GM12874 (cell line): Measurements from ENCODE around the gene ZNF747.

Source experiments
- CTCF ChIP-seq: IDR thresholded peaks from 2 replicates; pipeline ENCODE4 v1.5.1; 2011; ENCODE audit warnings: low read depth, mild to moderate bottlenecking, control low read depth, low read length, moderate library complexity; ENCODE audit not compliant: insufficient read depth

The ZNF747 gene

DNA sequence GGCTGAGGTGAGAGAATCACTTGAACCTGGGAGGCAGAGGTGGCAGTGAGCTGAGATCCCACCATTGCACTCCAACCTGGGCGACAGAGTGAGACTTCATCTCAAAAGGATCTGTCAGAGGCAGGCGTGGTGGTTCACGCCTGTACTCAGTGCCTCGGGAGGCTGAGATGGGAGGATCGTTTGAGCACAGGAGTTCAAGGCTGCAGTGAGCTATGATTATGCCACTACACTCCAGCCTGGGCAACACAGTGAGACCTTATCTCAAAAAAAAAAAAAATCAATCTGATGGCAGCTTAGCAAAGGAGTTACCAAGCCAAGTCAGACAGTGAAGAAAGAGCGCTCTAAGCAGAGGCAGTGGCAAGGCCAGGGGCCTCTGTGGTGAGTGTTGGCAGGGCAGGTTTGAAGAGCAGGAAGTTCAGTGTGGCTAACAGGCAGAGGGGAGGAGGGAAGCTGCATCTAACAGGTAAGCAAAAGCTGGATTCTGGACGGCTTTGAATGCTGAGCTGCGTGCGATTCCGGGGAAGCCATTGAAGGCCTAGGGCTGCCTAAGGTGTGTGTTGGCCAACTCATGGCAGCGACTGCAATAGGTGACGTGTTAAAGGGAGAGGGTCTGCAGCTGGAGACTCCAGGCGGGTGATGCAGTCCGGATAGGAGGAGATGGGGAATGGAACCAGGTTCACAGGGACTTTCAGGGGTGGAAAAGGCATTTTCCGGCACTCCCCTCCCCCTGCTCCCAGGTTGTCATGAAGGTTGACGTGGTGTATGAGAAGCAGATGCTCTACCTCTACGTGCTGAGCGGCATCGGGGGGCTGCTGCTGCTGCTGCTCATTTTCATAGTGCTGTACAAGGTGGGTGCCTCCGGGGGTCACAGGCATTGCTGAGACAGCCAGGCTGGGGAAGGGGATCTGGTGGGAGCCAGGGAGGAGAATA lies 15.3 kb downstream of the ZNF747 start:
- no peak for TF ChIP-seq CTCF

DNA sequence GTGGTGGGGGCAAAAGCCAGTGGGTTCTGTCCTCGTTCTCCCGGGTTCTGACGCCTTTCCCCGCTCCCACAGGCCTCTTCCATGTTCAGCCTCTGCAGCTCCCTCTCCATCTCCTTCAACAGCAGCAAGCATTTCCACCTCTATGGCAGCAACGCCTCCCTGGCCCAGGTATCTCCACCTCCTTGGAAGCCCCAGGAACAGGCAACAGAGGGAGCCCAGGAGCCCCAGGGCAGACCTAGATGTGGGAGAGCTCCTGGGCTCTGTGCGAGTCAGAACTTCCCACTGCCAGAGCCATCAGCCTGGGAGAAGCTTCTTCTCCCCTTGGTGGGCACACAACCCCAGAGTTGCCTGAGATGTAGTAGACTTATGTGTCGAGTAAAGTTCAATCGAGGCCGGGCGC lies 16.1 kb downstream of the ZNF747 start:
- TF ChIP-seq CTCF = no peak

DNA sequence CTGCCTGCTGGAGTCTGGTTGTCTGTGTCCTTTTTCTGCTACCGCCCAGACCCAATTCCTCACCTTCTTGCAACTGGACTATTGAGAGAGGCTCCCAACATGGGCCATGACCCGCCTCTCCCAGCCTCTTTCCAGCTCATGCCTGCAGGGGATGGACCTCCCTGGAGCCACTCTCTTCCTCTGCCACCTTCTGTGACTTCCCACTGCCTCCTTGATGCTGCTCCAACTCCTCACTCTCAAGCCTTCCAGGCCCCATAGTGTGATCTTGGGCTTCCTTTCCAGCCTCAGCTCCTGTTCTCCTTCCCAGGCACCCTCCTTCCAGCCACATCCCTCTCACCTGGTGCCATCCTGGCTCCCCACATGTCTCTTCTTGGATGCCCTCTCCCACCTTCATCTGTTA lies 19.4 kb downstream of the ZNF747 start:
- TF ChIP-seq CTCF = no peak

GRCh38 chr16:30511509-30511908 lies 23.1 kb downstream of the ZNF747 start:
- TF ChIP-seq CTCF = no peak

DNA sequence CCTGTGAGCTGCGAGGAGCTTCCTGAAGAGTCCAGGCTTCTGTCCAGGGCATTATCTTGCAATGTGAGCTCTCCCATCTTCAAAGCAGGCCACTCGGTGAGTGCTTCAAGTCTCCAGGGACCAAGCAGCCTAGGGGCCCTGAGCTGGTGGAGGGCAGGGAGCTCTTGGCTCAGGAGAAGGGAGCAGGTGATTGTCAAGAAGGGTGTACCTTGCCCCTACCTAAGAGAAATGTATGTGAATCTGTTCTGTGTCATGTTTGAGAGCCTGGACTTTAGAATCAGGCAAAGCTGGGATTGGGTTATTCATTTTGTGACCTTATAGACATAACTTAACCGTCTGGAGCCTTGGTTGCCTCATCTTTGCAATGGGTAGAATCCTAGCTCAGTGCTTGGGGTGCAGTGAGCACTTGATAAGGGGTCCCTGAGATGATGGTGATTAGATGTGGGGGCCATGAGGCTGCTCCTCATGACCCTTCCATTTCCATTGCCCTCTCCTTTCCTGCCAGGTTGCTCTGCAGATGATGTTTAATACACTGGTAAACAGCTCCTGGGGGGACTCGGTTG lies 24.2 kb downstream of the ZNF747 start:
- no peak for TF ChIP-seq CTCF

DNA sequence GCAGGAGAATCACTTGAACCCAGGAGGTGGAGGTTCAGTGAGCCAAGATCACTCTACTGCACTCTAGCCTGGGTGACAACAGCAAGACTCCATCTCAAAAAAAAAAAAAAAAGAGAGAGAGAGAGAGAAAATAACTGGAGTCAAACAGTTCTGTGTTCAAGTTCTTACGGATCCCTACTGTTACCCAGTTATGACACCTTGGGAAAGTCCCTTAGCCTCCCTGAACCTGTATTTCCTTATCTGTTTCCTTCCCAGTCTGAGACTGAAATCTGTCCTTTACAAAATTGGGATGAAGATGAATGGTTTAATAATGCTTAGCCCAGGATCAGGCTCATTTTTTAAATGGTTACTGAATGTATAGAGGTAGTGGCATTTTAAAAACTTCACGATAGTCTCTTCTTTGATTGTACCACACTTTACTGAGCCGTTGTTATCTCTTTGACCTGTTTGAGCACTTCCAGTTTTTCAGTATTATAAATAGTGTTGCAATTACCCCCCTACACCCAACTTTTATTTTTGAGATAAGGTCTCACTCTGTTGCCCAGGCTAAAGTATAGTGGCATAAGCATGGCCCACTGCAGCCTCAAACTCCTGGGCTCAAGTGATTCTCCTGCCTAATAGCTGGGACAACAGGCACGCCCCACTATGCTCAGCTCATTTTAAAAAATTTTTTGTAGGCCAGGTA lies 25.4 kb downstream of the ZNF747 start:
- no peak for TF ChIP-seq CTCF
